ENCODE results near the gene XKR8. TPM values are rescaled to one million over a fixed set of nuclear protein-coding genes. Genes with fewer than 3 reads are reported as not detected.

XKR8 gene
- total and polyA plus RNA-seq, 5 donors from 2014 or later = 9.1 to 20.3 (median 17.6) TPM

- H3K27ac Mint-ChIP-seq = peak overlapping the region in 2 of 3 donors; percentile 35 to 56
- Histone ChIP-seq H3K27me3 (ENCODE audit: control insufficient read depth, insufficient read depth, low read length) (no peaks in the 10 kb centered on the region), H3K36me3 (ENCODE audit: control insufficient read depth, insufficient read depth, low read length) (peaks cover 25% of the 10 kb centered on the region), H3K4me1 (ENCODE audit: control insufficient read depth, insufficient read depth, low read length, poor library complexity, severe bottlenecking) (peaks cover 9% of the 10 kb centered on the region), H3K9me3 (ENCODE audit: control insufficient read depth in 2 of 2, low read length in 2 of 2) (no peaks in the 10 kb centered on the region), H3K27ac (ENCODE audit: insufficient read depth, low read length, poor library complexity, severe bottlenecking) (no peak overlapping the region), H3K4me3 (ENCODE audit: low read depth, low read length) (no peak overlapping the region)
- H3K36me3 Mint-ChIP-seq = peaks cover 17% of the 10 kb centered on the region
- peaks cover 4 to 12% (median 5%) of the 10 kb centered on the region in 4 donors for H3K4me1 Mint-ChIP-seq
- ATAC-seq (ENCODE audit: low read depth in 2 of 2) (no peak), DNase-seq (no peak)
- no peaks in the 10 kb centered on the region for H3K27me3 Mint-ChIP-seq
- H3K4me3 Mint-ChIP-seq = no peak overlapping the region
- H3K9me3 Mint-ChIP-seq = no peaks in the 10 kb centered on the region
Observed at GRCh38 chr1:27974417-27974781, 14.6 kb downstream of the XKR8 start.

- Mint-ChIP-seq H3K27ac (no peak overlapping the region), H3K9me3 (no peaks in the 10 kb centered on the region), H3K27me3 (no peaks in the 10 kb centered on the region), H3K4me1 (no peaks in the 10 kb centered on the region), H3K4me3 (no peak overlapping the region), H3K36me3 (peaks cover 6% of the 10 kb centered on the region)
- no peak overlapping the region for H3K27ac ChIP-seq (ENCODE audit: insufficient read depth, low read length, poor library complexity, severe bottlenecking)
- H3K4me1 ChIP-seq (ENCODE audit: control insufficient read depth, insufficient read depth, low read length, poor library complexity, severe bottlenecking) = peaks cover 3% of the 10 kb centered on the region
- no peak overlapping the region for H3K4me3 ChIP-seq (ENCODE audit: low read depth, low read length)
- peaks cover 2% of the 10 kb centered on the region for H3K36me3 ChIP-seq (ENCODE audit: control insufficient read depth, insufficient read depth, low read length)
- ATAC-seq (ENCODE audit: low read depth in 2 of 2) (peak; percentile 75 to 78), DNase-seq (peak in 2 of 3 donors; percentile 66 to 76)
- no peaks in the 10 kb centered on the region for H3K27me3 ChIP-seq (ENCODE audit: control insufficient read depth, insufficient read depth, low read length)
- no peaks in the 10 kb centered on the region for H3K9me3 ChIP-seq (ENCODE audit: control insufficient read depth in 2 of 2, low read length in 2 of 2)
Observed at GRCh38 chr1:27979151-27979858, 19.5 kb downstream of the XKR8 start.

- H3K27ac ChIP-seq (ENCODE audit: insufficient read depth, low read length, poor library complexity, severe bottlenecking) = no peak overlapping the region
- no peaks in the 10 kb centered on the region for H3K27me3 Mint-ChIP-seq
- peak in 1 of 2 donors; percentile 20 for ATAC-seq (ENCODE audit: low read depth in 2 of 2)
Observed at GRCh38 chr1:27979859-27980201, 20.1 kb downstream of the XKR8 start.

GRCh38 chr1:27980216-27980845 is 20.6 kb downstream of the XKR8 start:
- no peak for ATAC-seq (ENCODE audit: low read depth in 2 of 2)
- Mint-ChIP-seq H3K27me3 (no peaks in the 10 kb centered on the region), H3K4me3 (no peak overlapping the region), H3K27ac (no peak overlapping the region), H3K36me3 (peaks cover 8% of the 10 kb centered on the region), H3K4me1 (no peaks in the 10 kb centered on the region), H3K9me3 (no peaks in the 10 kb centered on the region)
- Histone ChIP-seq H3K27ac (ENCODE audit: insufficient read depth, low read length, poor library complexity, severe bottlenecking) (no peak overlapping the region), H3K27me3 (ENCODE audit: control insufficient read depth, insufficient read depth, low read length) (no peaks in the 10 kb centered on the region), H3K36me3 (ENCODE audit: control insufficient read depth, insufficient read depth, low read length) (peaks cover 2% of the 10 kb centered on the region), H3K4me3 (ENCODE audit: low read depth, low read length) (no peak overlapping the region), H3K9me3 (ENCODE audit: control insufficient read depth in 2 of 2, low read length in 2 of 2) (no peaks in the 10 kb centered on the region), H3K4me1 (ENCODE audit: control insufficient read depth, insufficient read depth, low read length, poor library complexity, severe bottlenecking) (peaks cover 3% of the 10 kb centered on the region)
- DNase-seq = no peak

More at GRCh38 chr1:27979859-27980201, 20.1 kb downstream of the XKR8 start:
- Histone ChIP-seq H3K9me3 (ENCODE audit: control insufficient read depth in 2 of 2, low read length in 2 of 2) (no peaks in the 10 kb centered on the region), H3K27me3 (ENCODE audit: control insufficient read depth, insufficient read depth, low read length) (no peaks in the 10 kb centered on the region), H3K4me3 (ENCODE audit: low read depth, low read length) (no peak overlapping the region), H3K4me1 (ENCODE audit: control insufficient read depth, insufficient read depth, low read length, poor library complexity, severe bottlenecking) (peaks cover 3% of the 10 kb centered on the region), H3K36me3 (ENCODE audit: control insufficient read depth, insufficient read depth, low read length) (peaks cover 2% of the 10 kb centered on the region)
- Mint-ChIP-seq H3K4me1 (no peaks in the 10 kb centered on the region), H3K4me3 (no peak overlapping the region), H3K27ac (no peak overlapping the region), H3K9me3 (no peaks in the 10 kb centered on the region), H3K36me3 (peaks cover 6% of the 10 kb centered on the region)
- no peak for DNase-seq

- Histone ChIP-seq H3K4me3 (ENCODE audit: low read depth, low read length) (no peak overlapping the region), H3K27me3 (ENCODE audit: control insufficient read depth, insufficient read depth, low read length) (no peaks in the 10 kb centered on the region), H3K36me3 (ENCODE audit: control insufficient read depth, insufficient read depth, low read length) (peaks cover 2% of the 10 kb centered on the region), H3K4me1 (ENCODE audit: control insufficient read depth, insufficient read depth, low read length, poor library complexity, severe bottlenecking) (peaks cover 3% of the 10 kb centered on the region), H3K9me3 (ENCODE audit: control insufficient read depth in 2 of 2, low read length in 2 of 2) (no peaks in the 10 kb centered on the region), H3K27ac (ENCODE audit: insufficient read depth, low read length, poor library complexity, severe bottlenecking) (no peak overlapping the region)
- ATAC-seq (ENCODE audit: low read depth in 2 of 2) = no peak
- Mint-ChIP-seq H3K36me3 (peaks cover 11% of the 10 kb centered on the region), H3K4me1 (no peaks in the 10 kb centered on the region), H3K27ac (peak overlapping the region in 1 of 3 donors; percentile 31), H3K9me3 (no peaks in the 10 kb centered on the region), H3K27me3 (no peaks in the 10 kb centered on the region), H3K4me3 (no peak overlapping the region)
- DNase-seq = no peak
Observed at GRCh38 chr1:27981145-27981544, 21.4 kb downstream of the XKR8 start.

GRCh38 chr1:27990920-27991537 is 31.3 kb downstream of the XKR8 start:
- H3K4me1 Mint-ChIP-seq = peaks cover 14 to 35% (median 29%) of the 10 kb centered on the region in 4 donors
- peaks cover 13% of the 10 kb centered on the region for H3K4me1 ChIP-seq (ENCODE audit: control insufficient read depth, insufficient read depth, low read length, poor library complexity, severe bottlenecking)
- H3K27ac ChIP-seq (ENCODE audit: insufficient read depth, low read length, poor library complexity, severe bottlenecking) = no peak overlapping the region
- H3K27ac Mint-ChIP-seq = peak overlapping the region in 2 of 3 donors; percentile 3 to 91
- no peaks in the 10 kb centered on the region for H3K27me3 ChIP-seq (ENCODE audit: control insufficient read depth, insufficient read depth, low read length)
- no peak overlapping the region for H3K4me3 Mint-ChIP-seq
- H3K36me3 Mint-ChIP-seq = peaks cover 32% of the 10 kb centered on the region
- no peaks in the 10 kb centered on the region for H3K9me3 Mint-ChIP-seq
- H3K9me3 ChIP-seq (ENCODE audit: control insufficient read depth in 2 of 2, low read length in 2 of 2) = no peaks in the 10 kb centered on the region
- no peak overlapping the region for H3K4me3 ChIP-seq (ENCODE audit: low read depth, low read length)
- DNase-seq = no peak
- H3K27me3 Mint-ChIP-seq = no peaks in the 10 kb centered on the region
- peaks cover 36% of the 10 kb centered on the region for H3K36me3 ChIP-seq (ENCODE audit: control insufficient read depth, insufficient read depth, low read length)
- no peak for ATAC-seq (ENCODE audit: low read depth in 2 of 2)

- Mint-ChIP-seq H3K4me3 (peak overlapping the region; percentile 20 to 68 (median 59)), H3K9me3 (no peaks in the 10 kb centered on the region), H3K36me3 (peaks cover 38% of the 10 kb centered on the region), H3K27ac (peak overlapping the region; percentile 90 to 91 (median 91)), H3K27me3 (no peaks in the 10 kb centered on the region), H3K4me1 (peaks cover 18 to 31% (median 23%) of the 10 kb centered on the region in 4 donors)
- DNase-seq = peak; percentile 26 to 74 (median 52)
- Histone ChIP-seq H3K4me1 (ENCODE audit: control insufficient read depth, insufficient read depth, low read length, poor library complexity, severe bottlenecking) (peaks cover 13% of the 10 kb centered on the region), H3K36me3 (ENCODE audit: control insufficient read depth, insufficient read depth, low read length) (peaks cover 47% of the 10 kb centered on the region), H3K9me3 (ENCODE audit: control insufficient read depth in 2 of 2, low read length in 2 of 2) (no peaks in the 10 kb centered on the region), H3K27me3 (ENCODE audit: control insufficient read depth, insufficient read depth, low read length) (no peaks in the 10 kb centered on the region), H3K27ac (ENCODE audit: insufficient read depth, low read length, poor library complexity, severe bottlenecking) (peak overlapping the region; percentile 75), H3K4me3 (ENCODE audit: low read depth, low read length) (peak overlapping the region; percentile 43)
- ATAC-seq (ENCODE audit: low read depth in 2 of 2) = peak; percentile 97 to 98
Observed at GRCh38 chr1:27992276-27992675, 32.5 kb downstream of the XKR8 start.

Measured in CD4-positive, CD25-positive, alpha-beta regulatory T cell (primary cell).